ENCODE measurements around the gene CCDC85A. TPM values are rescaled to one million over a fixed set of nuclear protein-coding genes. Genes with fewer than 3 reads are reported as not detected.

Gene CCDC85A
- total RNA-seq, 1 experiment from 2014 or later = not detected

DNA sequence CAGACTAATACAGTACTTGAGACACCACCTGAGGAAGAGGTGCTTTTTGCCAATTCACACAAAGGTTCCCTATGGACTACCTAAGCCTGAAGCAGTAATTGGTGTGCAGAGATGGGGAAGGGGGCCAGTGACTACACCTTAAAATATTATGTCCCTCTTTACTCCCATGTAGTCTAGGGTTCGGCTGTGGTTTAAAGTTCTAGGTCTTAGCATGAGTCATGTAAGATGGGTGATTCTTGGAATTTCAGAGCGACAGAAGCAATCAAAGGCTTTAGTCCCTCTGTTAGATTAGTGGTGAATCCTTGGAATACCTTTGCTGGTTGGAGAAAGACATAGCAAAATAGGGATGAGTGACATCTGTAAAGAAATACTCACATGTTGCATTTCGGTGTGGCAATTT lies 14.3 kb upstream of the CCDC85A start:
- Mint-ChIP-seq H3K9me3 (ENCODE audit: unreplicated experiment) (no peaks in the 10 kb centered on the region), H3K4me1 (ENCODE audit: low read depth, unreplicated experiment) (no peaks in the 10 kb centered on the region), H3K27me3 (ENCODE audit: insufficient read depth, unreplicated experiment) (peaks cover 9% of the 10 kb centered on the region), H3K36me3 (ENCODE audit: insufficient read depth, unreplicated experiment) (no peaks in the 10 kb centered on the region), H3K27ac (ENCODE audit: unreplicated experiment) (no peak overlapping the region), H3K4me3 (ENCODE audit: unreplicated experiment) (no peak overlapping the region)
- no TSS peak for BruUV-seq (replicated peaks)
- no peaks in the 10 kb centered on the region; the same call in 1 of the 2 replicates for H3K27me3 ChIP-seq (replicated peaks; ENCODE audit: control insufficient read depth, insufficient read depth, low read length)
- no peaks in the 10 kb centered on the region for H3K9me3 ChIP-seq
- ChIA-PET CTCF (no interaction called here), POLR2A (no interaction called here)
- no peak for DNase-seq
- intact Hi-C loops (cut with micrococcal nuclease; ENCODE audit: unreplicated experiment) = no loop called here
- H3K4me3 ChIP-seq (ENCODE audit: low read depth, low read length) = no peak overlapping the region
- no peaks in the 10 kb centered on the region for H3K4me1 ChIP-seq
- no peaks in the 10 kb centered on the region for H3K36me3 ChIP-seq (ENCODE audit: control insufficient read depth, insufficient read depth, low read length)
- TF ChIP-seq, protein P1, sequence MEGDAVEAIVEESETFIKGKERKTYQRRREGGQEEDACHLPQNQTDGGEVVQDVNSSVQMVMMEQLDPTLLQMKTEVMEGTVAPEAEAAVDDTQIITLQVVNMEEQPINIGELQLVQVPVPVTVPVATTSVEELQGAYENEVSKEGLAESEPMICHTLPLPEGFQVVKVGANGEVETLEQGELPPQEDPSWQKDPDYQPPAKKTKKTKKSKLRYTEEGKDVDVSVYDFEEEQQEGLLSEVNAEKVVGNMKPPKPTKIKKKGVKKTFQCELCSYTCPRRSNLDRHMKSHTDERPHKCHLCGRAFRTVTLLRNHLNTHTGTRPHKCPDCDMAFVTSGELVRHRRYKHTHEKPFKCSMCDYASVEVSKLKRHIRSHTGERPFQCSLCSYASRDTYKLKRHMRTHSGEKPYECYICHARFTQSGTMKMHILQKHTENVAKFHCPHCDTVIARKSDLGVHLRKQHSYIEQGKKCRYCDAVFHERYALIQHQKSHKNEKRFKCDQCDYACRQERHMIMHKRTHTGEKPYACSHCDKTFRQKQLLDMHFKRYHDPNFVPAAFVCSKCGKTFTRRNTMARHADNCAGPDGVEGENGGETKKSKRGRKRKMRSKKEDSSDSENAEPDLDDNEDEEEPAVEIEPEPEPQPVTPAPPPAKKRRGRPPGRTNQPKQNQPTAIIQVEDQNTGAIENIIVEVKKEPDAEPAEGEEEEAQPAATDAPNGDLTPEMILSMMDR (IDR thresholded peaks at IDR 0.05; ENCODE audit: insufficient read depth in 1 of 2, low read depth in 1 of 2, low read length in 1 of 2, severe bottlenecking in 1 of 2, unreplicated experiment in 1 of 2) = no peak

DNA sequence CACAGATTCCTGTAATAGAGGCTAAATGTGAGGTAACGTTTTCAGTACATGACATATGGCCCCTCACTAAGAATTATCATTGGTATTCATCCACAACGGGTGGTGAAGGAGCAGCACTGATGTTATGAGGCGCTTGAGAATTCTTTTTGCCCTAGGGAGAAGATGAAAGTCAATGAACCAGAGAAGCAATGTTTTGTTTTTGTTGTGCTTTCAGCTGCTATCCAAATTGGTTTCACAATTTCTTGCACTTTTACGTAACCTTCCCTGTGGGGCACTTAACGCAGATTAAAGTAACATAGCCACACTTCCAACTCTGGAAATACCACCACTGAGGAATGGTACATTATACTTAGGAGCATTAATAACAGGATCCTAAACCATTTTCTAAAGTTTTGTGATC lies 13.3 kb upstream of the CCDC85A start:
- CTCF ChIA-PET = no interaction called here
- BruUV-seq (replicated peaks) = no TSS peak

DNA sequence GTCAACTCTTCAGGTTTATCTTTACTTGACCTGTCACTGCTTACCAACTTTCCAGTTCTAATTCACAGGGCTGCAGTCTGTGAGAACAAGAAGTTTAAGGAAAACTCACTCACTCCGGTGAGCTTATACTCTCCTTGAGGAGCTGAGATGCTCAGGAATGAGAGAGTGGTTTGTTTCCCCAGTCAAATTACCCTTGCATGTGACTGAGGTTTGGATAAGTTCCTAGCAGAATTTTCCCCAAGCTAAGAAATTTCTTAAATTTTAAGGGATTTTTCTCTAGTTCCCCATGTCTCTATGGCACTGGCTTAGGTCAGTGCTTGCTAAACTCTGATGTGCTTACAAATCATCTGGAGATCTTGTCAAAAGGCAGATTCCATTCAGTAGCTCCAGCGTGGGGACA lies 12.8 kb upstream of the CCDC85A start:
- Histone ChIP-seq H3K36me3 (ENCODE audit: control insufficient read depth, insufficient read depth, low read length) (no peaks in the 10 kb centered on the region), H3K9me3 (no peaks in the 10 kb centered on the region), H3K4me3 (ENCODE audit: low read depth, low read length) (no peak overlapping the region), H3K4me1 (no peaks in the 10 kb centered on the region), H3K27me3 (replicated peaks; ENCODE audit: control insufficient read depth, insufficient read depth, low read length) (no peaks in the 10 kb centered on the region; the same call in 1 of the 2 replicates)
- BruUV-seq (replicated peaks) = no TSS peak
- ChIA-PET POLR2A (no interaction called here), CTCF (no interaction called here)
- TF ChIP-seq, protein P1 (IDR thresholded peaks at IDR 0.05; ENCODE audit: insufficient read depth in 1 of 2, low read depth in 1 of 2, low read length in 1 of 2, severe bottlenecking in 1 of 2, unreplicated experiment in 1 of 2) = no peak
- Mint-ChIP-seq H3K27ac (ENCODE audit: unreplicated experiment) (no peak overlapping the region), H3K27me3 (ENCODE audit: insufficient read depth, unreplicated experiment) (peaks cover 9% of the 10 kb centered on the region), H3K4me1 (ENCODE audit: low read depth, unreplicated experiment) (no peaks in the 10 kb centered on the region), H3K36me3 (ENCODE audit: insufficient read depth, unreplicated experiment) (no peaks in the 10 kb centered on the region), H3K4me3 (ENCODE audit: unreplicated experiment) (no peak overlapping the region), H3K9me3 (ENCODE audit: unreplicated experiment) (no peaks in the 10 kb centered on the region)
- no peak for DNase-seq
- intact Hi-C loops (cut with micrococcal nuclease; ENCODE audit: unreplicated experiment) = no loop called here

More for the DNA sequence above, 13.3 kb upstream of the CCDC85A start:
- no peaks in the 10 kb centered on the region for H3K36me3 ChIP-seq (ENCODE audit: control insufficient read depth, insufficient read depth, low read length)
- POLR2A ChIA-PET = no interaction called here
- intact Hi-C loops (cut with micrococcal nuclease; ENCODE audit: unreplicated experiment) = no loop called here
- Mint-ChIP-seq H3K9me3 (ENCODE audit: unreplicated experiment) (no peaks in the 10 kb centered on the region), H3K27me3 (ENCODE audit: insufficient read depth, unreplicated experiment) (peaks cover 9% of the 10 kb centered on the region), H3K4me1 (ENCODE audit: low read depth, unreplicated experiment) (no peaks in the 10 kb centered on the region), H3K4me3 (ENCODE audit: unreplicated experiment) (no peak overlapping the region), H3K36me3 (ENCODE audit: insufficient read depth, unreplicated experiment) (no peaks in the 10 kb centered on the region), H3K27ac (ENCODE audit: unreplicated experiment) (no peak overlapping the region)
- TF ChIP-seq, protein P1 (IDR thresholded peaks at IDR 0.05; ENCODE audit: insufficient read depth in 1 of 2, low read depth in 1 of 2, low read length in 1 of 2, severe bottlenecking in 1 of 2, unreplicated experiment in 1 of 2) = no peak
- no peaks in the 10 kb centered on the region; the same call in 1 of the 2 replicates for H3K27me3 ChIP-seq (replicated peaks; ENCODE audit: control insufficient read depth, insufficient read depth, low read length)
- no peaks in the 10 kb centered on the region for H3K9me3 ChIP-seq
- H3K4me3 ChIP-seq (ENCODE audit: low read depth, low read length) = no peak overlapping the region
- H3K4me1 ChIP-seq = no peaks in the 10 kb centered on the region
- no peak for DNase-seq
